ENCODE data around the gene FBXL3. TPM values are rescaled to one million over a fixed set of nuclear protein-coding genes. Genes with fewer than 3 reads are reported as not detected.
A peak's percentile ranks its signal among the peaks of the same experiment; 100 is the strongest.

Gene FBXL3
- polyA plus RNA-seq, 1 of the 3 experiments (the other 2 are of a cell fraction), result 13.6 TPM

- TF ChIP-seq, protein P1, sequence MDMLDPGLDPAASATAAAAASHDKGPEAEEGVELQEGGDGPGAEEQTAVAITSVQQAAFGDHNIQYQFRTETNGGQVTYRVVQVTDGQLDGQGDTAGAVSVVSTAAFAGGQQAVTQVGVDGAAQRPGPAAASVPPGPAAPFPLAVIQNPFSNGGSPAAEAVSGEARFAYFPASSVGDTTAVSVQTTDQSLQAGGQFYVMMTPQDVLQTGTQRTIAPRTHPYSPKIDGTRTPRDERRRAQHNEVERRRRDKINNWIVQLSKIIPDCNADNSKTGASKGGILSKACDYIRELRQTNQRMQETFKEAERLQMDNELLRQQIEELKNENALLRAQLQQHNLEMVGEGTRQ (IDR thresholded peaks at IDR 0.05; ENCODE audit: borderline replicate concordance, low read depth, low read length), result no peak
- TF ChIP-seq, protein P2, sequence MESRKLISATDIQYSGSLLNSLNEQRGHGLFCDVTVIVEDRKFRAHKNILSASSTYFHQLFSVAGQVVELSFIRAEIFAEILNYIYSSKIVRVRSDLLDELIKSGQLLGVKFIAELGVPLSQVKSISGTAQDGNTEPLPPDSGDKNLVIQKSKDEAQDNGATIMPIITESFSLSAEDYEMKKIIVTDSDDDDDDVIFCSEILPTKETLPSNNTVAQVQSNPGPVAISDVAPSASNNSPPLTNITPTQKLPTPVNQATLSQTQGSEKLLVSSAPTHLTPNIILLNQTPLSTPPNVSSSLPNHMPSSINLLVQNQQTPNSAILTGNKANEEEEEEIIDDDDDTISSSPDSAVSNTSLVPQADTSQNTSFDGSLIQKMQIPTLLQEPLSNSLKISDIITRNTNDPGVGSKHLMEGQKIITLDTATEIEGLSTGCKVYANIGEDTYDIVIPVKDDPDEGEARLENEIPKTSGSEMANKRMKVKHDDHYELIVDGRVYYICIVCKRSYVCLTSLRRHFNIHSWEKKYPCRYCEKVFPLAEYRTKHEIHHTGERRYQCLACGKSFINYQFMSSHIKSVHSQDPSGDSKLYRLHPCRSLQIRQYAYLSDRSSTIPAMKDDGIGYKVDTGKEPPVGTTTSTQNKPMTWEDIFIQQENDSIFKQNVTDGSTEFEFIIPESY (IDR thresholded peaks at IDR 0.05; ENCODE audit: borderline replicate concordance, low read depth), result no peak
- no peak for TF ChIP-seq SIN3A (IDR thresholded peaks at IDR 0.05; ENCODE audit: borderline replicate concordance, low read depth, low read length)
- peak; percentile 90 for TF ChIP-seq POLR2AphosphoS5 (IDR thresholded peaks at IDR 0.05; ENCODE audit: low read depth, low read length)
- peak; percentile 85 for TF ChIP-seq YY1 (IDR thresholded peaks at IDR 0.05; ENCODE audit: low read depth)
- no peak for TF ChIP-seq FOXJ3 (CRISPR knock-in tag; IDR thresholded peaks at IDR 0.05)
These were observed at the start of gene FBXL3 (continued) for GRCh38 chr13:77026861-77027621.

GRCh38 chr13:77067519-77067918, 40.6 kb upstream of the FBXL3 start:
- no peak overlapping the region for H3K4me2 ChIP-seq
- H3K4me3 ChIP-seq (ENCODE audit: low read depth in 2 of 2, low read length in 1 of 2), result no peak overlapping the region
- TF ChIP-seq FOXM1 (IDR thresholded peaks at IDR 0.05; ENCODE audit: low read depth) (no peak), JUND (IDR thresholded peaks at IDR 0.05) (no peak), USF1 (IDR thresholded peaks at IDR 0.05; ENCODE audit: borderline replicate concordance, low read depth) (no peak), TEAD4 (IDR thresholded peaks at IDR 0.05; ENCODE audit: borderline replicate concordance, insufficient read depth) (no peak), NFIC (IDR thresholded peaks at IDR 0.05; ENCODE audit: borderline replicate concordance) (no peak), TAF1 (IDR thresholded peaks at IDR 0.05; ENCODE audit: borderline replicate concordance, low read depth, low read length) (no peak), RCOR1 (IDR thresholded peaks at IDR 0.05; ENCODE audit: low read length) (no peak), FOXJ3 (CRISPR knock-in tag; IDR thresholded peaks at IDR 0.05) (no peak), FOSL2 (IDR thresholded peaks at IDR 0.05; ENCODE audit: borderline replicate concordance, low read depth) (no peak), RFX5 (IDR thresholded peaks at IDR 0.05; ENCODE audit: low read length) (no peak), YY1 (IDR thresholded peaks at IDR 0.05; ENCODE audit: low read depth) (no peak), PBX3 (IDR thresholded peaks at IDR 0.05) (no peak)
- TF ChIP-seq, protein P2 (IDR thresholded peaks at IDR 0.05; ENCODE audit: borderline replicate concordance, low read depth), result no peak
- TF ChIP-seq, protein P1 (IDR thresholded peaks at IDR 0.05; ENCODE audit: borderline replicate concordance, low read depth, low read length), result no peak
- no peaks in the 10 kb centered on the region for H4K20me1 ChIP-seq (ENCODE audit: insufficient read depth)
- no peaks in the 10 kb centered on the region for H3K9me2 ChIP-seq
- H3F3A ChIP-seq (replicated peaks; ENCODE audit: insufficient read depth), result peaks cover 4% of the 10 kb centered on the region
- WGBS (ENCODE audit: low lambda C conversion rate), result 97% methylated on average over 2 of the region's 2 CpGs
- H3K9me3 ChIP-seq, result no peaks in the 10 kb centered on the region
- no peak for DNase-seq
- no peak overlapping the region for H3K27ac ChIP-seq (ENCODE audit: low read depth in 2 of 2, low read length in 1 of 2)
- peaks cover 45 to 60% of the 10 kb centered on the region in 2 experiments for H3K36me3 ChIP-seq (replicated peaks in 1 of 2; ENCODE audit: control insufficient read depth in 1 of 2, insufficient read depth in 2 of 2, low read length in 1 of 2)
- no peak overlapping the region for H2AFZ ChIP-seq (ENCODE audit: low read depth)
- CTCF ChIA-PET, result interaction anchor here (0.9 to 1.2 kb wide), 2 partner anchors 21 to 23 kb away, joined by 3 read pairs; no protein-coding TSS in a partner anchor
- H3K79me2 ChIP-seq (ENCODE audit: insufficient read depth), result no peaks in the 10 kb centered on the region
- H3K4me1 ChIP-seq (ENCODE audit: control insufficient read depth in 1 of 2, insufficient read depth in 2 of 2, low read depth in 1 of 2, low read length in 1 of 2), result no peaks in the 10 kb centered on the region; a peak in 1 of 4 replicates
- no peak overlapping the region for H3K9ac ChIP-seq
- H3K27me3 ChIP-seq (ENCODE audit: insufficient read depth), result no peaks in the 10 kb centered on the region
- POLR2A ChIA-PET, result no interaction called here
